ENCODE results near the gene MAG.

- TF ChIP-seq CTCF (IDR thresholded peaks at IDR 0.05) (no peak), EZH2phosphoT487 (IDR thresholded peaks at IDR 0.05) (no peak)
These were observed 48.5 kb downstream of the MAG start for GRCh38 chr19:35340431-35340830.
